ENCODE measurements around the gene CYSLTR2. TPM values are rescaled to one million over a fixed set of nuclear protein-coding genes. Genes with fewer than 3 reads are reported as not detected.

Gene CYSLTR2
- polyA plus RNA-seq, 1 donor from 2014 or later, result 0.19 TPM

DNA sequence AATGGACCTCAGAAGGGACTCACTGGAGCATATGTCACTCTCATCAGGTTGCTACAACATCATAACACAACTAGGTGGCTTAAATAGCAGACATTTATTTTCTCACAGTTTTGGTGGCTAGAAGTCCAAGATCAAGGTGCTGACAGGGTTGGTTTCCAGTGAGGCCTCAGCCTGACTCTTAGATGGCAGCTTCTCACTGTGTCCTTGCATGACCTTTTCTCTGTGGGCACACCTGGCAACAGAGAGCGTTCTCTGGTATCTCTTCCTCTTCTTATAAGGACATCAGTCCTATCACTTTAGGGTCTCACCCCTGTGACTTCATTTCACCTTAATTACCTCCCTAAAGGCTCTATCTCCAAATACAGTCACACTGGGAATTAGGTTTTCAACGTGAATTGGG is 74.5 kb downstream of the CYSLTR2 start:
- Histone ChIP-seq H3F3A (ENCODE audit: insufficient read depth, low read length, poor library complexity, severe bottlenecking) (no peaks in the 10 kb centered on the region), H3K9ac (ENCODE audit: low read length) (no peak overlapping the region), H4K20me1 (ENCODE audit: insufficient read depth) (no peaks in the 10 kb centered on the region), H2AFZ (ENCODE audit: low read depth, low read length) (no peak overlapping the region), H3K4me3 (ENCODE audit: low read length) (no peak overlapping the region), H3K9me2 (ENCODE audit: insufficient read depth, low read length) (no peaks in the 10 kb centered on the region), H3K36me3 (ENCODE audit: insufficient read depth, low read length) (no peaks in the 10 kb centered on the region), H3K79me2 (replicated peaks; ENCODE audit: insufficient read depth, low read length) (no peaks in the 10 kb centered on the region), H3K27me3 (ENCODE audit: insufficient read depth, low read depth, low read length) (no peaks in the 10 kb centered on the region), H3K9me3 (ENCODE audit: low read length) (no peaks in the 10 kb centered on the region), H3K4me2 (ENCODE audit: low read length) (no peak overlapping the region), H3K27ac (ENCODE audit: low read length) (no peak overlapping the region)
- TF ChIP-seq EZH2 (IDR thresholded peaks at IDR 0.05; ENCODE audit: borderline replicate concordance, insufficient read depth, low read length, poor library complexity, severe bottlenecking) (no peak), SMC3 (conservative IDR thresholded peaks at IDR 0.05; ENCODE audit: poor library complexity) (no peak), EP300 (conservative IDR thresholded peaks at IDR 0.05; ENCODE audit: poor library complexity, severe bottlenecking) (no peak)

DNA sequence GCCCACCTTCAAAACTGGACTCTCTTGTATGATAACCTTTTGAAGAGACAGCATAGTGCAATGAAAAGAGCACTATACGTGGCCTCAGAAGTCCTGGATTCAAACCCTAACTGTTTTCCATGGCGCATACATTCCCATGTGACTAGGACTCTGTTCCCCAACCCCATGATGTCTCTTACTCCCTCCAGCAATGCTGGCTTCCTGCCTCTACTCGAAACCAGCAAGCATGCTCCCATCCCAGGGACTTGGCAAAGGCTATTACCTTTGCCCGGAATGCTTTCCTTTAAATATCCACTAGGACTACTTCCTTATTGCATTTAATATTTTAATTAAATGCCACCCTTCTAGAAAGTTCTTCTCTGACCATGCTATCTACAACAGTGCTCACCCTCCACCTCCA is 75.1 kb downstream of the CYSLTR2 start:
- no peaks in the 10 kb centered on the region for H3K9me2 ChIP-seq (ENCODE audit: insufficient read depth, low read length)
- no peaks in the 10 kb centered on the region for H3F3A ChIP-seq (ENCODE audit: insufficient read depth, low read length, poor library complexity, severe bottlenecking)
- H3K27me3 ChIP-seq (ENCODE audit: insufficient read depth, low read depth, low read length), result no peaks in the 10 kb centered on the region
- H3K4me3 ChIP-seq (ENCODE audit: low read length), result no peak overlapping the region
- TF ChIP-seq CTCF (IDR thresholded peaks at IDR 0.05; ENCODE audit: poor library complexity, severe bottlenecking) (no peak), TAF1 (IDR thresholded peaks at IDR 0.05; ENCODE audit: low read depth) (no peak), MXI1 (conservative IDR thresholded peaks at IDR 0.05; ENCODE audit: poor library complexity, severe bottlenecking) (no peak), EZH2 (IDR thresholded peaks at IDR 0.05; ENCODE audit: borderline replicate concordance, insufficient read depth, low read length, poor library complexity, severe bottlenecking) (no peak), RAD21 (conservative IDR thresholded peaks at IDR 0.05) (no peak), EP300 (conservative IDR thresholded peaks at IDR 0.05; ENCODE audit: poor library complexity, severe bottlenecking) (no peak), POLR2AphosphoS5 (IDR thresholded peaks at IDR 0.05) (no peak), SMC3 (conservative IDR thresholded peaks at IDR 0.05; ENCODE audit: poor library complexity) (no peak)
- TF ChIP-seq, protein P1, sequence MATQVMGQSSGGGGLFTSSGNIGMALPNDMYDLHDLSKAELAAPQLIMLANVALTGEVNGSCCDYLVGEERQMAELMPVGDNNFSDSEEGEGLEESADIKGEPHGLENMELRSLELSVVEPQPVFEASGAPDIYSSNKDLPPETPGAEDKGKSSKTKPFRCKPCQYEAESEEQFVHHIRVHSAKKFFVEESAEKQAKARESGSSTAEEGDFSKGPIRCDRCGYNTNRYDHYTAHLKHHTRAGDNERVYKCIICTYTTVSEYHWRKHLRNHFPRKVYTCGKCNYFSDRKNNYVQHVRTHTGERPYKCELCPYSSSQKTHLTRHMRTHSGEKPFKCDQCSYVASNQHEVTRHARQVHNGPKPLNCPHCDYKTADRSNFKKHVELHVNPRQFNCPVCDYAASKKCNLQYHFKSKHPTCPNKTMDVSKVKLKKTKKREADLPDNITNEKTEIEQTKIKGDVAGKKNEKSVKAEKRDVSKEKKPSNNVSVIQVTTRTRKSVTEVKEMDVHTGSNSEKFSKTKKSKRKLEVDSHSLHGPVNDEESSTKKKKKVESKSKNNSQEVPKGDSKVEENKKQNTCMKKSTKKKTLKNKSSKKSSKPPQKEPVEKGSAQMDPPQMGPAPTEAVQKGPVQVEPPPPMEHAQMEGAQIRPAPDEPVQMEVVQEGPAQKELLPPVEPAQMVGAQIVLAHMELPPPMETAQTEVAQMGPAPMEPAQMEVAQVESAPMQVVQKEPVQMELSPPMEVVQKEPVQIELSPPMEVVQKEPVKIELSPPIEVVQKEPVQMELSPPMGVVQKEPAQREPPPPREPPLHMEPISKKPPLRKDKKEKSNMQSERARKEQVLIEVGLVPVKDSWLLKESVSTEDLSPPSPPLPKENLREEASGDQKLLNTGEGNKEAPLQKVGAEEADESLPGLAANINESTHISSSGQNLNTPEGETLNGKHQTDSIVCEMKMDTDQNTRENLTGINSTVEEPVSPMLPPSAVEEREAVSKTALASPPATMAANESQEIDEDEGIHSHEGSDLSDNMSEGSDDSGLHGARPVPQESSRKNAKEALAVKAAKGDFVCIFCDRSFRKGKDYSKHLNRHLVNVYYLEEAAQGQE (IDR thresholded peaks at IDR 0.05; ENCODE audit: borderline replicate concordance), result no peak
- no peaks in the 10 kb centered on the region for H3K9me3 ChIP-seq (ENCODE audit: low read length)
- no peaks in the 10 kb centered on the region for H3K36me3 ChIP-seq (ENCODE audit: insufficient read depth, low read length)
- H2AFZ ChIP-seq (ENCODE audit: low read depth, low read length), result no peak overlapping the region
- no peak overlapping the region for H3K9ac ChIP-seq (ENCODE audit: low read length)
- no peak overlapping the region for H3K4me2 ChIP-seq (ENCODE audit: low read length)
- no peak overlapping the region for H3K27ac ChIP-seq (ENCODE audit: low read length)
- H3K79me2 ChIP-seq (replicated peaks; ENCODE audit: insufficient read depth, low read length), result no peaks in the 10 kb centered on the region
- H4K20me1 ChIP-seq (ENCODE audit: insufficient read depth), result no peaks in the 10 kb centered on the region

Measured in neural cell (in vitro differentiated cells).